Small intestine (tissue), 7 donors: ENCODE results near the gene MINDY2. TPM values are rescaled to one million over a fixed set of nuclear protein-coding genes. Genes with fewer than 3 reads are reported as not detected.

Experiments used
- DNase-seq, 2 donors: peaks; one replicate each; pipeline versions ENCODE4 v3.0.0 to v3.0.0-alpha.2; 2013
- FAIRE-seq: peaks from 2 replicates; lab custom pipeline; 2012; peaks lifted over from hg19 to GRCh38; lab: Jason Lieb, UNC
- H3K27ac ChIP-seq, 3 donors: one replicate each; pipeline ENCODE4 v1.5.1; 2013; ENCODE audit warnings: low read length in 2 of 3, mild to moderate bottlenecking in 2 of 3, control low read depth in 1 of 3, inconsistent platforms in 1 of 3, low read depth in 1 of 3, moderate library complexity in 1 of 3
- H3K27me3 ChIP-seq, 3 donors: one replicate each; pipeline ENCODE4 v1.6.1; 2013; ENCODE audit warnings: low read length in 3 of 3, inconsistent platforms in 1 of 3; ENCODE audit not compliant: control insufficient read depth in 3 of 3, insufficient read depth in 3 of 3
- H3K36me3 ChIP-seq, 3 donors: one replicate each; pipeline ENCODE4 v1.6.1; 2013; ENCODE audit warnings: low read length in 3 of 3, inconsistent platforms in 1 of 3, low read depth in 1 of 3, mild to moderate bottlenecking in 1 of 3, moderate library complexity in 1 of 3; ENCODE audit not compliant: control insufficient read depth in 3 of 3, insufficient read depth in 2 of 3
- H3K4me1 ChIP-seq, 3 donors: one replicate each; pipeline ENCODE4 v1.6.1; 2013; ENCODE audit warnings: low read length in 2 of 3, inconsistent platforms in 1 of 3, low read depth in 1 of 3, mild to moderate bottlenecking in 1 of 3, moderate library complexity in 1 of 3; ENCODE audit not compliant: control insufficient read depth in 3 of 3, insufficient read depth in 2 of 3
- H3K4me3 ChIP-seq, 3 donors: one replicate each; pipeline ENCODE4 v1.5.1; 2013; ENCODE audit warnings: low read length in 3 of 3, control low read depth in 1 of 3, inconsistent platforms in 1 of 3, low read depth in 1 of 3, mild to moderate bottlenecking in 1 of 3, moderate library complexity in 1 of 3
- H3K9me3 ChIP-seq, 2 donors: one replicate each; pipeline ENCODE4 v1.6.1; 2013; ENCODE audit warnings: low read depth in 1 of 2, low read length in 1 of 2; ENCODE audit not compliant: control insufficient read depth in 2 of 2, insufficient read depth in 1 of 2
- WGBS, 3 donors: extraction: QIAGEN DNeasy Blood & Tissue Kit; methylation state at CpG; one replicate each; pipeline ENCODE4 v1.1.7; 2013; 5-methylcytosine and 5-hydroxymethylcytosine counted together
- polyA plus RNA-seq, 4 donors: library from polyadenylated mRNA; stranded (reverse) in 3 of 4; unstranded in 1 of 4; fragments of 200-250 nt in 3 of 4; fragments of 120-200 nt in 1 of 4; gene quantifications; one replicate each; pipeline versions ENCODE4 v1.2.1 to v1.2.3, GENCODE V29; 2013
- donor health status: healthy with polysubstance abuse.
- donor health status: control.
- donor health status: control.
- donor health status: Bipolar disorder and iron deficiency.
- donor health status: healthy.

The MINDY2 gene
- polyA plus RNA-seq, 4 donors, result 1.6 to 9.7 (median 3.0) TPM

DNA sequence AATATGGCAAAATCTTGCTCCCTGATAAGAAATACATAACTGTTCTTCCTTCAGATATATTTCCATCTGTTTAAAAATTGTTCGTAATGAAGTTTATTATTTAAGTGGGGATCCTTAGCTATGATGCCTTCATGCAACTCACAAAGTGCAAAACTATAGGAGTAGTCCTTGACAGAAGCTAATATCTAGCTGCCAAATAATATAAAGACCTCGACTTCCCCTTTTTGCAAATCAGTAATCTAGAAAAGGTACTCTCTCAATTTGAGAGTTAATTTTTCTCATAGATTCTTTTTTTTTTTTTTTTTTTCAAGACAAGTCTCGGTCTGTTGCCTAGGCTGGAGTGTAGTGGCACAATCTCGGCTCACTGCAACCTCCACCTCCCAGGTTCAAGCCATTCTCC lies 139.4 kb downstream of the MINDY2 start:
- FAIRE-seq, result no peak
- Histone ChIP-seq H3K4me1 (no peaks in the 10 kb centered on the region), H3K9me3 (no peaks in the 10 kb centered on the region), H3K27ac (no peak overlapping the region), H3K4me3 (no peak overlapping the region), H3K36me3 (peaks cover 3 to 20% (median 5%) of the 10 kb centered on the region in 3 donors), H3K27me3 (no peaks in the 10 kb centered on the region)
- 85 to 89% (median 88%) methylated on average over 4 of the region's 4 CpGs for WGBS, 3 donors
- no peak for DNase-seq

Other genes with a start within 250 kb of the MINDY2 start
- 100 to 1,000 TPM in 1 of 4 donors, 10 to 100 TPM in 1, 1 to 10 TPM in 2; 5.1 to 147 (median 18.5) TPM for gene ADAM10, start 21.6 kb upstream of the MINDY2 start, polyA plus RNA-seq
- 10 to 100 TPM; 52.1 to 80.5 (median 60.4) TPM for gene SLTM, start 162.4 kb downstream of the MINDY2 start, polyA plus RNA-seq
- 10 to 100 TPM in 2 of 4 donors, 1 to 10 TPM in 2; 7.0 to 28.0 (median 8.8) TPM for gene RNF111, start 216.4 kb downstream of the MINDY2 start, polyA plus RNA-seq